HG02763 (cell line): ENCODE measurements around the gene TMEM255B.
"Not testable (repeated sequence)": the region's sequence is repeated elsewhere in the genome, so short reads cannot be mapped to it uniquely, and the experiment has no call there.

ENCODE experiments used
- ATAC-seq: cut with Tn5 transposase; IDR thresholded peaks from one replicate; pipeline ENCODE4 v1.9.1; 2021; ENCODE audit warnings: mild to moderate bottlenecking, moderate library complexity; ENCODE audit not compliant: unreplicated experiment

Gene TMEM255B

GRCh38 chr13:113734099-113734825 is 24.8 kb upstream of the TMEM255B start:
- no peak for ATAC-seq

GRCh38 chr13:113734826-113735125 is 24.2 kb upstream of the TMEM255B start:
- ATAC-seq = no peak

- no peak for ATAC-seq
Observed at GRCh38 chr13:113735194-113735593, 23.8 kb upstream of the TMEM255B start.

GRCh38 chr13:113735750-113736149 is 23.3 kb upstream of the TMEM255B start:
- no peak for ATAC-seq

GRCh38 chr13:113736258-113736731 is 22.7 kb upstream of the TMEM255B start:
- no peak for ATAC-seq

- ATAC-seq = no peak
Observed at GRCh38 chr13:113737803-113738202, 21.2 kb upstream of the TMEM255B start.

GRCh38 chr13:113739527-113740285 is 19.3 kb upstream of the TMEM255B start:
- ATAC-seq = no peak

- ATAC-seq = no peak
Observed at GRCh38 chr13:113740286-113740556, 18.8 kb upstream of the TMEM255B start.

- no peak for ATAC-seq
Observed at GRCh38 chr13:113740661-113741060, 18.4 kb upstream of the TMEM255B start.

- ATAC-seq = no peak
Observed at GRCh38 chr13:113741191-113741668, 17.8 kb upstream of the TMEM255B start.

- ATAC-seq = no peak
Observed at GRCh38 chr13:113742000-113742441, 17.0 kb upstream of the TMEM255B start.

GRCh38 chr13:113742445-113743120 is 16.4 kb upstream of the TMEM255B start:
- ATAC-seq = no peak

- ATAC-seq = no peak
Observed at GRCh38 chr13:113743366-113744195, 15.4 kb upstream of the TMEM255B start.

GRCh38 chr13:113744197-113745000 is 14.6 kb upstream of the TMEM255B start:
- no peak for ATAC-seq

GRCh38 chr13:113745059-113745458 is 14.0 kb upstream of the TMEM255B start:
- no peak for ATAC-seq

- not testable (repeated sequence) for ATAC-seq
Observed at GRCh38 chr13:113745500-113746142, 13.4 kb upstream of the TMEM255B start.

GRCh38 chr13:113746143-113746525 is 12.9 kb upstream of the TMEM255B start:
- no peak for ATAC-seq

GRCh38 chr13:113746671-113747070 is 12.4 kb upstream of the TMEM255B start:
- no peak for ATAC-seq

- ATAC-seq = no peak
Observed at GRCh38 chr13:113747291-113747833, 11.7 kb upstream of the TMEM255B start.
